SK-N-MC (cell line): ENCODE data around the gene TSHZ3.

Experiments used
- EZH2 ChIP-seq: fragments of 200-600 bp; sonication (generic); IDR thresholded peaks from one replicate; pipeline ENCODE4 v1.6.1; 2017; ENCODE audit warnings: antibody characterized with exemption
- POLR2AphosphoS5 ChIP-seq: IDR thresholded peaks from 2 replicates; pipeline ENCODE4 v1.6.1; 2012; ENCODE audit warnings: mild to moderate bottlenecking, low read depth, low read length, borderline replicate concordance

- TF ChIP-seq EZH2, result no peak
- TF ChIP-seq POLR2AphosphoS5, result peak; percentile 33; the same call in 1 of the 2 replicates
These were observed 2.0 kb upstream of the TSHZ3 start for GRCh38 chr19:31351056-31351854.
